ENCODE measurements around the gene TMED1.

GRCh38 chr19:10830931-10831779 is 4.9 kb downstream of the TMED1 start:
- TF ChIP-seq, protein P1, sequence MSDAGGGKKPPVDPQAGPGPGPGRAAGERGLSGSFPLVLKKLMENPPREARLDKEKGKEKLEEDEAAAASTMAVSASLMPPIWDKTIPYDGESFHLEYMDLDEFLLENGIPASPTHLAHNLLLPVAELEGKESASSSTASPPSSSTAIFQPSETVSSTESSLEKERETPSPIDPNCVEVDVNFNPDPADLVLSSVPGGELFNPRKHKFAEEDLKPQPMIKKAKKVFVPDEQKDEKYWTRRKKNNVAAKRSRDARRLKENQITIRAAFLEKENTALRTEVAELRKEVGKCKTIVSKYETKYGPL (CRISPR knock-in tag; IDR thresholded peaks at IDR 0.05), result no peak
- no peak for TF ChIP-seq KDM1A (CRISPR knock-in tag; IDR thresholded peaks at IDR 0.05)
- TF ChIP-seq PBX3 (CRISPR knock-in tag; IDR thresholded peaks at IDR 0.05; ENCODE audit: borderline replicate concordance), result no peak
- TF ChIP-seq HIVEP1 (CRISPR knock-in tag; IDR thresholded peaks at IDR 0.05), result no peak
- no peak for TF ChIP-seq SP4 (CRISPR knock-in tag; IDR thresholded peaks at IDR 0.05)
- no peak for TF ChIP-seq POLR2AphosphoS5 (IDR thresholded peaks at IDR 0.05; ENCODE audit: low read depth, low read length)
